MM.1S (cell line): ENCODE results near the gene MEG3.

Source experiments
- DNase-seq: peaks from one replicate; pipeline ENCODE4 v3.0.0-alpha.2; 2015
- H2AFZ ChIP-seq: fragments of 300-600 bp; sonication (generic); 2 replicates; pipeline ENCODE4 v1.6.0; 2016; ENCODE audit warnings: antibody characterized with exemption, low read length
- H3F3A ChIP-seq: fragments of 300-600 bp; sonication (generic); 2 replicates; pipeline ENCODE4 v1.6.1; 2016; ENCODE audit warnings: mild to moderate bottlenecking, antibody characterized with exemption, low read length, moderate library complexity, mixed read lengths; ENCODE audit not compliant: insufficient read depth
- H3K27ac ChIP-seq: fragments of 300-600 bp; sonication (generic); 2 replicates; pipeline ENCODE4 v1.5.1; 2016; ENCODE audit warnings: mild to moderate bottlenecking, low read length
- H3K27me3 ChIP-seq: fragments of 300-600 bp; sonication (generic); replicated peaks from 2 replicates; pipeline ENCODE4 v1.6.0; 2016; ENCODE audit warnings: low read length; ENCODE audit not compliant: insufficient read depth
- H3K36me3 ChIP-seq: fragments of 300-600 bp; sonication (generic); replicated peaks from 2 replicates; pipeline ENCODE4 v1.6.1; 2016; ENCODE audit warnings: mild to moderate bottlenecking, low read length, mixed read lengths; ENCODE audit not compliant: insufficient read depth
- H3K4me1 ChIP-seq: fragments of 300-600 bp; sonication (generic); 2 replicates; pipeline ENCODE4 v1.6.1; 2016; ENCODE audit warnings: low read length, mixed read lengths
- H3K4me2 ChIP-seq: fragments of 300-600 bp; sonication (generic); 2 replicates; pipeline ENCODE4 v1.6.0; 2016; ENCODE audit warnings: low read depth, low read length
- H3K4me3 ChIP-seq: fragments of 300-600 bp; sonication (generic); 2 replicates; pipeline ENCODE4 v1.5.1; 2016; ENCODE audit warnings: low read length, mixed read lengths
- H3K79me2 ChIP-seq: fragments of 300-600 bp; sonication (generic); 2 replicates; pipeline ENCODE4 v1.6.1; 2016; ENCODE audit warnings: mixed run types, low read length, mixed read lengths
- H3K9ac ChIP-seq: fragments of 300-600 bp; sonication (generic); 2 replicates; pipeline ENCODE4 v1.6.1; 2016; ENCODE audit warnings: low read length, mixed read lengths
- H3K9me2 ChIP-seq: fragments of 300-600 bp; sonication (generic); replicated peaks from 2 replicates; pipeline ENCODE4 v1.6.1; 2016; ENCODE audit warnings: mild to moderate bottlenecking, low read length, mixed read lengths; ENCODE audit not compliant: insufficient read depth
- H3K9me3 ChIP-seq: fragments of 300-600 bp; sonication (generic); replicated peaks from 2 replicates; pipeline ENCODE4 v1.6.1; 2016; ENCODE audit warnings: mild to moderate bottlenecking, low read length, mixed read lengths; ENCODE audit not compliant: insufficient read depth
- H4K20me1 ChIP-seq: fragments of 300-600 bp; sonication (generic); 2 replicates; pipeline ENCODE4 v1.6.1; 2016; ENCODE audit warnings: mild to moderate bottlenecking, low read length, moderate library complexity, mixed read lengths; ENCODE audit not compliant: insufficient read depth
- EZH2 ChIP-seq: fragments of 300-600 bp; sonication (generic); optimal IDR thresholded peaks from 2 replicates; pipeline ENCODE3; 2017; ENCODE audit warnings: low read depth, mild to moderate bottlenecking, antibody characterized with exemption, low read length, mixed read lengths
- EZH2phosphoT487 ChIP-seq: fragments of 300-600 bp; sonication (generic); IDR thresholded peaks from 2 replicates; pipeline ENCODE4 v1.6.1; 2018; ENCODE audit warnings: antibody characterized with exemption, low read length
- TF ChIP-seq, protein P1 (sequence below): fragments of 300-600 bp; sonication (generic); IDR thresholded peaks from 2 replicates; pipeline ENCODE4 v1.5.1; 2016; ENCODE audit warnings: antibody characterized with exemption, low read length, mixed read lengths

The MEG3 gene

GRCh38 chr14:100842799-100843198, 16.9 kb downstream of the MEG3 start:
- H2AFZ ChIP-seq: no peak overlapping the region
- H3K9me3 ChIP-seq: no peaks in the 10 kb centered on the region
- TF ChIP-seq, protein P1, sequence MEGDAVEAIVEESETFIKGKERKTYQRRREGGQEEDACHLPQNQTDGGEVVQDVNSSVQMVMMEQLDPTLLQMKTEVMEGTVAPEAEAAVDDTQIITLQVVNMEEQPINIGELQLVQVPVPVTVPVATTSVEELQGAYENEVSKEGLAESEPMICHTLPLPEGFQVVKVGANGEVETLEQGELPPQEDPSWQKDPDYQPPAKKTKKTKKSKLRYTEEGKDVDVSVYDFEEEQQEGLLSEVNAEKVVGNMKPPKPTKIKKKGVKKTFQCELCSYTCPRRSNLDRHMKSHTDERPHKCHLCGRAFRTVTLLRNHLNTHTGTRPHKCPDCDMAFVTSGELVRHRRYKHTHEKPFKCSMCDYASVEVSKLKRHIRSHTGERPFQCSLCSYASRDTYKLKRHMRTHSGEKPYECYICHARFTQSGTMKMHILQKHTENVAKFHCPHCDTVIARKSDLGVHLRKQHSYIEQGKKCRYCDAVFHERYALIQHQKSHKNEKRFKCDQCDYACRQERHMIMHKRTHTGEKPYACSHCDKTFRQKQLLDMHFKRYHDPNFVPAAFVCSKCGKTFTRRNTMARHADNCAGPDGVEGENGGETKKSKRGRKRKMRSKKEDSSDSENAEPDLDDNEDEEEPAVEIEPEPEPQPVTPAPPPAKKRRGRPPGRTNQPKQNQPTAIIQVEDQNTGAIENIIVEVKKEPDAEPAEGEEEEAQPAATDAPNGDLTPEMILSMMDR: no peak
- no peak overlapping the region for H3K27ac ChIP-seq
- H3K79me2 ChIP-seq: no peaks in the 10 kb centered on the region
- H3K4me1 ChIP-seq: no peaks in the 10 kb centered on the region
- peaks cover 70% of the 10 kb centered on the region for H3K27me3 ChIP-seq
- H3K9me2 ChIP-seq: no peaks in the 10 kb centered on the region
- H4K20me1 ChIP-seq: no peaks in the 10 kb centered on the region
- no peak overlapping the region for H3K4me3 ChIP-seq
- no peaks in the 10 kb centered on the region for H3K36me3 ChIP-seq
- no peak for DNase-seq
- no peaks in the 10 kb centered on the region for H3F3A ChIP-seq
- no peak overlapping the region for H3K9ac ChIP-seq
- H3K4me2 ChIP-seq: no peak overlapping the region

GRCh38 chr14:100844082-100844408, 18.1 kb downstream of the MEG3 start:
- Histone ChIP-seq H3K4me1 (no peaks in the 10 kb centered on the region), H3K4me2 (no peak overlapping the region), H3K36me3 (no peaks in the 10 kb centered on the region), H3K79me2 (no peaks in the 10 kb centered on the region), H3K9me2 (no peaks in the 10 kb centered on the region), H3K27ac (no peak overlapping the region), H3K9ac (no peak overlapping the region), H3K9me3 (no peaks in the 10 kb centered on the region), H4K20me1 (no peaks in the 10 kb centered on the region), H2AFZ (no peak overlapping the region), H3K27me3 (peaks cover 66% of the 10 kb centered on the region), H3F3A (no peaks in the 10 kb centered on the region), H3K4me3 (no peak overlapping the region)
- DNase-seq: no peak
- TF ChIP-seq, protein P1: no peak
- TF ChIP-seq EZH2phosphoT487 (no peak), EZH2 (no peak)

DNA sequence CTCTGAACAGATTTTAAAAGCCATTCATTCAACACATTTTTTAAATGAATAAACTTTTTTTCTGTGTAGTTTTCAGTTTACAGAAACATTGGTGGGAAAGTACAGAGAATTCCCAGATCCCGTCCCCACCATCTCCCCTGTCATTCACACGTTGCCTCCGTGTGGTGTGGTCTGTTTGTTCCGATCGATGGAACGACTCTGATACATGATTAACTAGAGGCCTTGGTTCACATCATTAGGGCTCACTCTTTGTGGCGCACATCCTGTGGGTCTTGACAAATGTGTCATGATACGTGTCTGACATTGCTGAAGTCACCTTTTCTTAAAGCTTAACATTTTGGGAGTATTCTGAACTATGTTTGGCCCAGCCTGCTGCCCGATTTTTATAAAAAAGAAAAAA, 18.5 kb downstream of the MEG3 start:
- no peak overlapping the region for H3K4me2 ChIP-seq
- TF ChIP-seq, protein P1: no peak
- TF ChIP-seq EZH2: no peak
- no peak for TF ChIP-seq EZH2phosphoT487
- no peaks in the 10 kb centered on the region for H3K4me1 ChIP-seq

DNA sequence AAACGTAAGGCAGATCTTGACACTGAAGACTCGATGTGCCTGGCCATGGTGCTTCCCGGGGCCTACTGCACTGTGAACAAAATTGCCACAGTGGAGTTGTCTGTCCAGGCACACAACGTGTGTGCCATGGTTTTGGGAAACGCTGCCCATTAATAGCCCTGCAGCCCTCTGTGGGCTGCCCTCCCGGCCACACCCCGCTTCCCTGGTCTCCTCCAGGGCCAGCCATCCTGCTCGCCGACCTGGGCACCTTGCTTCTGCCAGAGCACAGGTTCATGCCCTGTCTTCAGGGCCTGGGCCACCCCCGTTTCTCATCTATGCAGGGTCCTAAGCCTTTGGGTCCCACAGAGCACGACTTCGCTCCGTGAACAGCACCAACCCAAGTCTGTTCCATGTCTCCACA, 18.9 kb downstream of the MEG3 start:
- H3K79me2 ChIP-seq: no peaks in the 10 kb centered on the region
- H2AFZ ChIP-seq: no peak overlapping the region
- no peaks in the 10 kb centered on the region for H3K9me2 ChIP-seq
- TF ChIP-seq EZH2phosphoT487: no peak
- TF ChIP-seq, protein P1: no peak
- no peak for TF ChIP-seq EZH2
- no peaks in the 10 kb centered on the region for H4K20me1 ChIP-seq
- DNase-seq: no peak
- H3K9ac ChIP-seq: no peak overlapping the region
- no peak overlapping the region for H3K4me2 ChIP-seq
- H3K27ac ChIP-seq: no peak overlapping the region
- no peaks in the 10 kb centered on the region for H3K9me3 ChIP-seq
- H3K4me1 ChIP-seq: no peaks in the 10 kb centered on the region
- H3K36me3 ChIP-seq: no peaks in the 10 kb centered on the region
- peaks cover 62% of the 10 kb centered on the region for H3K27me3 ChIP-seq
- no peaks in the 10 kb centered on the region for H3F3A ChIP-seq
- H3K4me3 ChIP-seq: no peak overlapping the region

More for the DNA sequence above, 18.5 kb downstream of the MEG3 start:
- no peak overlapping the region for H3K9ac ChIP-seq
- H3K9me2 ChIP-seq: no peaks in the 10 kb centered on the region
- H4K20me1 ChIP-seq: no peaks in the 10 kb centered on the region
- no peaks in the 10 kb centered on the region for H3K36me3 ChIP-seq
- peaks cover 62% of the 10 kb centered on the region for H3K27me3 ChIP-seq
- no peak overlapping the region for H2AFZ ChIP-seq
- H3K79me2 ChIP-seq: no peaks in the 10 kb centered on the region
- DNase-seq: no peak
- no peaks in the 10 kb centered on the region for H3F3A ChIP-seq
- H3K9me3 ChIP-seq: no peaks in the 10 kb centered on the region
- H3K4me3 ChIP-seq: no peak overlapping the region
- H3K27ac ChIP-seq: no peak overlapping the region
